Measurements from ENCODE around the gene CCDC134. TPM values are rescaled to one million over a fixed set of nuclear protein-coding genes. Genes with fewer than 3 reads are reported as not detected.
A peak's percentile ranks its signal among the peaks of the same experiment; 100 is the strongest.

Gene CCDC134
- total and polyA plus RNA-seq, 2 donors from 2014 or later: 5.0 to 12.2 TPM

GRCh38 chr22:41766476-41766875 is 34.0 kb upstream of the CCDC134 start:
- Histone ChIP-seq H3K27me3 (ENCODE audit: control insufficient read depth, insufficient read depth, low read length) (no peaks in the 10 kb centered on the region), H3K9ac (ENCODE audit: low read length in 3 of 3) (no peak overlapping the region), H3K9me3 (ENCODE audit: control insufficient read depth in 2 of 3, insufficient read depth in 1 of 3, low read length in 3 of 3) (no peaks in the 10 kb centered on the region), H3K4me1 (ENCODE audit: control insufficient read depth in 2 of 3, insufficient read depth in 2 of 3, low read depth in 1 of 3, low read length in 3 of 3) (no peaks in the 10 kb centered on the region), H3K36me3 (ENCODE audit: control insufficient read depth in 2 of 3, insufficient read depth in 3 of 3, low read length in 3 of 3) (no peaks in the 10 kb centered on the region), H3K4me3 (ENCODE audit: low read length in 3 of 3) (no peak overlapping the region), H3K27ac (ENCODE audit: low read depth in 2 of 2, low read length in 2 of 2) (no peak overlapping the region)
- DNase-seq (peak in 2 of 5 donors; percentile 29 to 45), FAIRE-seq (no peak)
- TF ChIP-seq CTCF (IDR thresholded peaks at IDR 0.05; ENCODE audit: borderline replicate concordance, extremely low read depth, insufficient read depth): no peak
- intact Hi-C loops (cut with DNase I): no loop called here

GRCh38 chr22:41768430-41768829 is 32.0 kb upstream of the CCDC134 start:
- Histone ChIP-seq H3K9me3 (ENCODE audit: control insufficient read depth in 2 of 3, insufficient read depth in 1 of 3, low read length in 3 of 3) (no peaks in the 10 kb centered on the region), H3K27ac (ENCODE audit: low read depth in 2 of 2, low read length in 2 of 2) (no peak overlapping the region), H3K4me1 (ENCODE audit: control insufficient read depth in 2 of 3, insufficient read depth in 2 of 3, low read depth in 1 of 3, low read length in 3 of 3) (no peaks in the 10 kb centered on the region), H3K4me3 (ENCODE audit: low read length in 3 of 3) (no peak overlapping the region), H3K9ac (ENCODE audit: low read length in 3 of 3) (no peak overlapping the region), H3K27me3 (ENCODE audit: control insufficient read depth, insufficient read depth, low read length) (no peaks in the 10 kb centered on the region), H3K36me3 (ENCODE audit: control insufficient read depth in 2 of 3, insufficient read depth in 3 of 3, low read length in 3 of 3) (no peaks in the 10 kb centered on the region)
- FAIRE-seq: no peak
- intact Hi-C loops (cut with DNase I): no loop called here
- TF ChIP-seq CTCF (IDR thresholded peaks at IDR 0.05; ENCODE audit: borderline replicate concordance, extremely low read depth, insufficient read depth): no peak
- peak in 2 of 5 donors; percentile 56 to 61 for DNase-seq

GRCh38 chr22:41770715-41771468 is 29.6 kb upstream of the CCDC134 start:
- intact Hi-C loops (cut with DNase I): no loop called here
- no peaks in the 10 kb centered on the region for H3K36me3 ChIP-seq (ENCODE audit: control insufficient read depth in 2 of 3, insufficient read depth in 3 of 3, low read length in 3 of 3)
- no peak for TF ChIP-seq CTCF (IDR thresholded peaks at IDR 0.05; ENCODE audit: borderline replicate concordance, extremely low read depth, insufficient read depth)
- FAIRE-seq (no peak), DNase-seq (no peak)
- no peak overlapping the region for H3K4me3 ChIP-seq (ENCODE audit: low read length in 3 of 3)
- H3K4me1 ChIP-seq (ENCODE audit: control insufficient read depth in 2 of 3, insufficient read depth in 2 of 3, low read depth in 1 of 3, low read length in 3 of 3): no peaks in the 10 kb centered on the region
- H3K9me3 ChIP-seq (ENCODE audit: control insufficient read depth in 2 of 3, insufficient read depth in 1 of 3, low read length in 3 of 3): no peaks in the 10 kb centered on the region
- H3K27ac ChIP-seq (ENCODE audit: low read depth in 2 of 2, low read length in 2 of 2): no peak overlapping the region
- H3K9ac ChIP-seq (ENCODE audit: low read length in 3 of 3): no peak overlapping the region
- no peaks in the 10 kb centered on the region for H3K27me3 ChIP-seq (ENCODE audit: control insufficient read depth, insufficient read depth, low read length)
